ENCODE measurements around the gene SMAD3.

SMAD3 gene

DNA sequence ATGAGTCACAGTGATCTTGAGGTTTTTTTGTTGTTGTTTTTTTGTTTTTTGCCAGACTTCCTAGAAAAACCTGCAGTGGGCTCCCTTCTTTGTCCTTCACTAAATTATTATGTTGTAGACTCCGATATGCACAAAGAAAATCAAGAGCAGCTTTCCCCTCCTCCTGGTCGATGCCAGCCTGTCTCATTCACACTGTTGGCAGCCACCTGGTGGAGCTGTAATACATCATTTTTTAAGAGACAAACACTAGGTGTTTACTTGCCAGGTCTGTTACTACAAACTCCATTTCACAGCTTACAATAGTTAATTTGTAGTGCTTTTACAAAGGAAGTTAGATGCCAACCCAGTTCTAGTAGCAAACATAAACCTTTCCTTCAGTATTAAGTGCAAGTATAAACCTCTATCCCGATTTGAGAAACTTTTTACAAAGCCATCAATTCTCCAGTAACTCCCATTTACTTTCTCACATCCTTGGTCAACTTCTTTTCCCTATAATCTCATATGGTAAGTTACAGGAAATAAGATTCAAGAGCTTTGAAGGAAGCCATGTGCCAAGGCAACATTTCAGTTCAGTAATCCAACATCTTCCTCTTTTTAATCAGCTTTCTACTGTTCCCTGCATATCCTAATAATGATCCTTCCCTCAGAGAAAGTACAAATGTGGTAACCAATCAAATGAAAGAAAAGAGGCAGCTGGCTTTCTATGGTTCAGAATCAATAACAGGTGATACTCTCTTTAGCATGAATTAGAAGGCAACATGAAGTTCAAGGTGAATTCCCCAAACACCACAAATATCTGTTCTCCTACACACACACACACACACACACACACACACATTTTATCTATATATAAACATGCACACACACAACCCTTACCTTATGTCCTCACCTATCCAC, 175.1 kb downstream of the SMAD3 start:
- H3K4me3 Mint-ChIP-seq, result peak overlapping the region; percentile 53
- H3K4me1 Mint-ChIP-seq, result peaks cover 34% of the 10 kb centered on the region
- peak overlapping the region; percentile 74 for H3K27ac Mint-ChIP-seq (ENCODE audit: low read depth)
- no peaks in the 10 kb centered on the region for H3K9me3 Mint-ChIP-seq
- no peaks in the 10 kb centered on the region for H3K27me3 Mint-ChIP-seq
- DNase-seq (ENCODE audit: low spot score in 2 of 2) (no peak), ATAC-seq (replicated peaks; ENCODE audit: extremely low read depth, poor library complexity, severe bottlenecking) (peak; percentile 78)
- peaks cover 7% of the 10 kb centered on the region for H3K36me3 Mint-ChIP-seq (ENCODE audit: insufficient read depth)

DNA sequence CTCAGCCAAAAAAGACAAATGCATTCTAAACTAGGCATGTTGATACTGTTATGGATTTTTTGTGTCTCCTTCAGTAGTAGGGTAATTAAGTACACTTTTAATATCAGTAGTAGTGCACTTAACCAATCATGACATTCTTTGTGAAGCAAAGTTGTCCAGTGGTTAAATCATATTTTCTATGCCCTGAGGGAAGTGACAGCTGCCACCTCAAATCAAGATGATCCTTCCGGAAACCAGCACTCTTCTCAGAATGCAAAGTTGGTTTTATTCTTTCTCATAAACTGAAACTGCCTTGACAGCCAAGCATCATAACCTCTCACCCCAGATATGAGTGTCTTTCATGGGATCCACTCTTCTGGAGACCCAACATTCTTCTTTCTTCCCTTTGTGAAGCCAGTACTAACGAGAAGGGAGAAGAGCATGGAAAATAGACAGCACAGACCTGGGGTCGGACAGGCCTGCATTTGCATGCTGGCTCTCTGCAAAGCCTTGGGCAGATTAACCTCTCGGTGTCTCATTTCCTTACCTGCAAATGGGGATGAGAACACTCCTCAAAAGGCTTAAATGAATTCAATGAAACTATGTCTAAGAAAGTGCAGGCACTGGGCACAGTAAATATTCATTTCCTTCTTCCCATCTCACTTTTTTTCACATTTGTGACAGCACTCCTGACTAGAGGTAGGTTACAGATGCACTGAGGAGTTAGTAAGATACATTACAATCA, 175.9 kb downstream of the SMAD3 start:
- Mint-ChIP-seq H3K27me3 (no peaks in the 10 kb centered on the region), H3K27ac (ENCODE audit: low read depth) (peak overlapping the region; percentile 74), H3K4me3 (peak overlapping the region; percentile 53), H3K36me3 (ENCODE audit: insufficient read depth) (peaks cover 5% of the 10 kb centered on the region), H3K9me3 (no peaks in the 10 kb centered on the region), H3K4me1 (peaks cover 34% of the 10 kb centered on the region)
- ATAC-seq (replicated peaks; ENCODE audit: extremely low read depth, poor library complexity, severe bottlenecking) (peak; percentile 52), DNase-seq (ENCODE audit: low spot score in 2 of 2) (no peak)

DNA sequence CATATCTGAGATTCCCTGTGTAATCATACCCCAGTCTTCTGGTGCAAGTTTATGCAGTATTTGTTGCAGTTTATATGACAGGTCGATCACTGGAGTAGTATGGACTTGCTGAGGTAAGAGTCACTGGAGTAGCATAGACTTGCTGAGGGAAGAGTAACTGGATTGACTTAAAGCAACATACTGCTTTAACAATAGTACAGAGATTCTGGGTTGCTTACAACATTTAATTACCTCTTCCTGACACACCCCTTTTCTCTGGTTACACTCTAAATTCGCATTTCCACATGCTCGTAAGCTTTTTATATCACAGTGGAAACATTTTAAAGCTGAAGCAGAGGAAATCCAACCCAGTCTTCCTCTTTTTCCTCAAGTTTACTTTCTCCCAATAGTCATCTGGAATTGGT, 177.3 kb downstream of the SMAD3 start:
- Mint-ChIP-seq H3K4me3 (no peak overlapping the region), H3K4me1 (peaks cover 39% of the 10 kb centered on the region), H3K27me3 (no peaks in the 10 kb centered on the region), H3K36me3 (ENCODE audit: insufficient read depth) (peaks cover 5% of the 10 kb centered on the region), H3K27ac (ENCODE audit: low read depth) (peak overlapping the region; percentile 17), H3K9me3 (peaks cover 5% of the 10 kb centered on the region)
- DNase-seq (ENCODE audit: low spot score in 2 of 2) (no peak), ATAC-seq (replicated peaks; ENCODE audit: extremely low read depth, poor library complexity, severe bottlenecking) (no peak)

Measured in central memory CD8-positive, alpha-beta T cell (primary cell).